Endothelial cell of umbilical vein (primary cell): Measurements from ENCODE around the gene ABLIM1.

Source experiments
- GATA2 ChIP-seq: IDR thresholded peaks from 2 replicates; pipeline ENCODE4 v1.7.0; 2011; ENCODE audit warnings: low read depth, mild to moderate bottlenecking, moderate library complexity, mixed read lengths, low read length; ENCODE audit not compliant: insufficient read length, insufficient read depth
- POLR2AphosphoS5 ChIP-seq: IDR thresholded peaks from 2 replicates; pipeline ENCODE4 v1.6.1; 2012; ENCODE audit warnings: low read depth, mild to moderate bottlenecking, control low read depth, low read length, moderate library complexity; ENCODE audit not compliant: insufficient read depth
- TF ChIP-seq, protein P1 (sequence below), 2 donors: IDR thresholded peaks; 1 replicate in 1 of 2; 2 replicates in 1 of 2; pipeline ENCODE4 v1.5.1; 2011; ENCODE audit warnings: low read length in 2 of 2, mild to moderate bottlenecking in 2 of 2, moderate library complexity in 2 of 2, control low read depth in 1 of 2, inconsistent platforms in 1 of 2, low read depth in 1 of 2; ENCODE audit not compliant: insufficient read depth in 1 of 2; ENCODE audit errors: extremely low read depth in 1 of 2
- TF ChIP-seq, protein P2 (sequence below): IDR thresholded peaks from 2 replicates; pipeline ENCODE4 v1.6.1; 2011; ENCODE audit not compliant: insufficient read depth, insufficient read length

DNA sequence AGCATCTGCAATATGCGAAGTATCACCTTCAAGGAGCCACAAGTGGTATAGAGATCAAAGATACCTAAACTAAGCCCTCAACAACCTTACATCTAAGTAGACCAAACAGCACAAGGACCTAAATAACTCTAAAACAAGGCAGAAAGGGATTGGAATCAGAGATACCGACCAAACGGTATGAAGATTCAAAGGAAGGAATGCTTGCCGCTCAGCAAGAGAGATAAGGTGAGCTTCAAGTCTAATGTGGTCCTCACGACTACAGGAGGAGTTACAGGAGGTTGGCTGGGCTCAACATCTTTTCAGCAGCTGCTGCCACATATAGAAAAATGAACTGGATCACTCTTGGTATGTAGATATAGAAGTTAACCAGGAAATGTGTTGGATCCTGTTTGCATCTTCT lies 11.6 kb downstream of the ABLIM1 start:
- TF ChIP-seq, protein P1, sequence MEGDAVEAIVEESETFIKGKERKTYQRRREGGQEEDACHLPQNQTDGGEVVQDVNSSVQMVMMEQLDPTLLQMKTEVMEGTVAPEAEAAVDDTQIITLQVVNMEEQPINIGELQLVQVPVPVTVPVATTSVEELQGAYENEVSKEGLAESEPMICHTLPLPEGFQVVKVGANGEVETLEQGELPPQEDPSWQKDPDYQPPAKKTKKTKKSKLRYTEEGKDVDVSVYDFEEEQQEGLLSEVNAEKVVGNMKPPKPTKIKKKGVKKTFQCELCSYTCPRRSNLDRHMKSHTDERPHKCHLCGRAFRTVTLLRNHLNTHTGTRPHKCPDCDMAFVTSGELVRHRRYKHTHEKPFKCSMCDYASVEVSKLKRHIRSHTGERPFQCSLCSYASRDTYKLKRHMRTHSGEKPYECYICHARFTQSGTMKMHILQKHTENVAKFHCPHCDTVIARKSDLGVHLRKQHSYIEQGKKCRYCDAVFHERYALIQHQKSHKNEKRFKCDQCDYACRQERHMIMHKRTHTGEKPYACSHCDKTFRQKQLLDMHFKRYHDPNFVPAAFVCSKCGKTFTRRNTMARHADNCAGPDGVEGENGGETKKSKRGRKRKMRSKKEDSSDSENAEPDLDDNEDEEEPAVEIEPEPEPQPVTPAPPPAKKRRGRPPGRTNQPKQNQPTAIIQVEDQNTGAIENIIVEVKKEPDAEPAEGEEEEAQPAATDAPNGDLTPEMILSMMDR (IDR thresholded peaks at IDR 0.05; ENCODE audit: extremely low read depth in 1 of 2, insufficient read depth in 1 of 2, low read depth in 1 of 2, low read length in 2 of 2): no peak
- TF ChIP-seq GATA2: peak; percentile 1
- no peak for TF ChIP-seq POLR2AphosphoS5
- TF ChIP-seq, protein P2, sequence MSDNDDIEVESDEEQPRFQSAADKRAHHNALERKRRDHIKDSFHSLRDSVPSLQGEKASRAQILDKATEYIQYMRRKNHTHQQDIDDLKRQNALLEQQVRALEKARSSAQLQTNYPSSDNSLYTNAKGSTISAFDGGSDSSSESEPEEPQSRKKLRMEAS: no peak
